Mucosa of descending colon (tissue), 3 donors: ENCODE measurements around the gene PHF23. TPM values are rescaled to one million over a fixed set of nuclear protein-coding genes. Genes with fewer than 3 reads are reported as not detected.

Source experiments
- ATAC-seq: fragments of 200-7000 bp; cut with Tn5 transposase; one replicate; pipeline ENCODE4 v1.9.1; 2020; ENCODE audit warnings: mild to moderate bottlenecking, moderate library complexity
- DNase-seq, 3 donors: peaks; one replicate each; pipeline ENCODE4 v3.0.0-alpha.2; 2020
- H3K36me3 ChIP-seq: fragments of 200-600 bp; one replicate; pipeline ENCODE4 v1.8.0; 2021; ENCODE audit warnings: low read depth, mild to moderate bottlenecking
- H3K4me1 ChIP-seq: fragments of 200-600 bp; one replicate; pipeline ENCODE4 v1.8.0; 2021; ENCODE audit warnings: low read depth, mild to moderate bottlenecking
- H3K4me3 ChIP-seq: fragments of 200-600 bp; one replicate; pipeline ENCODE4 v1.8.0; 2021; ENCODE audit warnings: mild to moderate bottlenecking
- H3K9me3 ChIP-seq: fragments of 200-600 bp; one replicate; pipeline ENCODE4 v1.8.0; 2021; ENCODE audit warnings: mild to moderate bottlenecking
- intact Hi-C, 2 donors: fragments of 100-400 bp; cut with DNase I in 1 of 2; cut with micrococcal nuclease in 1 of 2; formaldehyde crosslinking; loops; one replicate each; pipeline versions ENCODE4 v1.11.0 to v1.11.1; 2022; cut with DNase I, micrococcal nuclease
- total RNA-seq, 3 donors: library from RNA; stranded (reverse); fragmentation: NEBNext Ultra II Directional in 2 of 3; extraction: Animal tissue kit (Norgen Biotek cat#: 25700) in 2 of 3; gene quantifications; one replicate each; pipeline versions ENCODE4 v1.2.1 to v1.2.4, GENCODE V29; 2021 to 2023
- TF ChIP-seq, protein P1 (sequence below): fragments of 200-600 bp; IDR thresholded peaks from one replicate; pipeline ENCODE4 v1.8.0; 2022; ENCODE audit warnings: antibody characterized with exemption, mild to moderate bottlenecking
- donor health status: DM: no; HTN: no; CAD: no; lungs with moderate emphysema.
- donor health status: DM: no; HTN: no; CAD: no.
- donor health status: DM: no; HTN: yes; CAD: no.

The PHF23 gene
- total RNA-seq, 3 donors from 2014 or later: 36.0 to 49.8 (median 36.8) TPM

DNA sequence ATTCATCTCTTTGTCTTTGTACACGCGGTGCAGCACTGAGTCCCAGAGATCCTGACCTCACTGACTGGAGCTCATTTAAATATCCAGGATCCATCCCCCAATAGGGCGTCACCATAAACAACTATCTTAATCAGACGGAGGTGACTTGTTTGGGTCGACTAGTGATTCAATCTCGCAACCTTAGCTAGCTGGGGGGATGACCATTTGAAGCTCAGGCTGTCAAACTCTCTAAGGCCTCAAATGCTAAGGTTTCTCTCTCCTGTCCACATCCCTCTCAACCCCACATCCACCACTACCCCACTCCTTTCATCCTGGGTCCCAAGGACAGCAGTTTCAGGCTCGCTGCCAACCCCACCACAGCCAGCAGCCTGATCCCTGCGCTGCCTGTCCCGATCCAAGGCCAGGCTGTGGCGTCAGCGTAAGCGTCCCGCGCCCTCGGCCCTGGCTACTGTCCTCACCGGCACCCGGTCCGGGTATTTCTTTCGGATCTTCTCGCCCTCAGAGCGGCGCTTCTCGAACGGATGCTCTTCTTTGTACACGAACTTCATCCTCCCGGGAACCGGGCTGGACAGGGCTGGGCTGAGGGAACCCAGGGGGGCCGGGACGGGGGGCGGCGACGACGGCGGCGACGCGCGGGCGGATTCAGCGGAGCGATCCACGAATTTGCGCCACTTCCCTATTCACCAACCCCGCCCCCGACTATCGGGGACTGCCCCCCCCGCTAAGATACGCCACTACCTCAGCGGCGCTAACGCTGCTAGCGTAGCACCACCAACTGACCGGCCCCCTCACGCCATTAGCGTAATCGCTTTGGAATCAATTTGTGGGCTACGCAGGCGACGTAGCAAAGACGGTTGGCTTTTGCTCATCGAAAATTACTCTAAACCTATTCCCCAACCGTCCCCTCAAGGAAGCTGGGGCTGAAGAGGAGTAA, 2.8 kb upstream of the PHF23 start, which contains the start of gene GABARAP:
Gene GABARAP (minus strand): TSS at position 667 of the 934 bp plus-strand sequence. CDS start 119 bp downstream, at position 548.
- intact Hi-C loops: no loop called here
- peaks cover 3% of the 10 kb centered on the region for H3K36me3 ChIP-seq
- ATAC-seq: peak; percentile 74

DNA sequence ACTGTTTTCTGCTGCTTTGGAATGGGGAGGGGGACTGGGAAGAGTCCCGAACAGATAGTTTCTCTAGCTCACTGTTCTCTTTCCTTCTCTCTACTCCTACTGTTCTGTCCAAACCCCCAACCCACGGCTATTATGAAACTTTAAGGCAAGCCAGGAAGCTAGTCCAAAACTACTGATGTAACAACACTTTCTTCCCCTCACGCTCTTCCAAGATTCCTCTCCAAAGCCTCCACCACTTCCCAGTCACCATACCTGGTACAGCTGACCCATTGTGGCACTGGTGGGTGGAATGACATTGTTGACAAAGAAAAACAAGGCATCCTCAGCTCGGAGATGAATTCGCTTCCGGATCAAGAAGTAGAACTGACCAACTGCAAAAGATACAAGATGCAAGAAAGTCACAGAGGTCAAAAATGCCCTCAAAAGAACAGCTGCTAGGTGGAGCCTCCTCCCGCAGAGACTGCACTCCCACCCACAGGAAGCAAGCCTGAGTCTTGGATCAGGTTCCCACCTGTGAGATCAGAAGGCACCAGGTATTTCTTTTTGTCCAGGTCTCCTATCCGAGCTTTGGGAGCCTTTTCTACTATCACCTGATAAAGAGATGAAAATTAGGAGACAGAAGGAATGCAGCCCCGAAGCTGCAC, 2.0 kb upstream of the PHF23 start:
- TF ChIP-seq, protein P1, sequence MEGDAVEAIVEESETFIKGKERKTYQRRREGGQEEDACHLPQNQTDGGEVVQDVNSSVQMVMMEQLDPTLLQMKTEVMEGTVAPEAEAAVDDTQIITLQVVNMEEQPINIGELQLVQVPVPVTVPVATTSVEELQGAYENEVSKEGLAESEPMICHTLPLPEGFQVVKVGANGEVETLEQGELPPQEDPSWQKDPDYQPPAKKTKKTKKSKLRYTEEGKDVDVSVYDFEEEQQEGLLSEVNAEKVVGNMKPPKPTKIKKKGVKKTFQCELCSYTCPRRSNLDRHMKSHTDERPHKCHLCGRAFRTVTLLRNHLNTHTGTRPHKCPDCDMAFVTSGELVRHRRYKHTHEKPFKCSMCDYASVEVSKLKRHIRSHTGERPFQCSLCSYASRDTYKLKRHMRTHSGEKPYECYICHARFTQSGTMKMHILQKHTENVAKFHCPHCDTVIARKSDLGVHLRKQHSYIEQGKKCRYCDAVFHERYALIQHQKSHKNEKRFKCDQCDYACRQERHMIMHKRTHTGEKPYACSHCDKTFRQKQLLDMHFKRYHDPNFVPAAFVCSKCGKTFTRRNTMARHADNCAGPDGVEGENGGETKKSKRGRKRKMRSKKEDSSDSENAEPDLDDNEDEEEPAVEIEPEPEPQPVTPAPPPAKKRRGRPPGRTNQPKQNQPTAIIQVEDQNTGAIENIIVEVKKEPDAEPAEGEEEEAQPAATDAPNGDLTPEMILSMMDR: no peak
- Histone ChIP-seq H3K4me1 (peaks cover 21% of the 10 kb centered on the region), H3K36me3 (peaks cover 3% of the 10 kb centered on the region), H3K4me3 (peak overlapping the region; percentile 70), H3K9me3 (no peaks in the 10 kb centered on the region)
- no peak for DNase-seq
- intact Hi-C loops: no loop called here
- no peak for ATAC-seq

More for the DNA sequence above, 2.8 kb upstream of the PHF23 start, which contains the start of gene GABARAP:
- H3K9me3 ChIP-seq: no peaks in the 10 kb centered on the region
- H3K4me1 ChIP-seq: peaks cover 21% of the 10 kb centered on the region
- TF ChIP-seq, protein P1: no peak
- peak within 1 kb of the TSS; percentile 70 for H3K4me3 ChIP-seq
- peak; percentile 96 to 98 (median 97) for DNase-seq

DNA sequence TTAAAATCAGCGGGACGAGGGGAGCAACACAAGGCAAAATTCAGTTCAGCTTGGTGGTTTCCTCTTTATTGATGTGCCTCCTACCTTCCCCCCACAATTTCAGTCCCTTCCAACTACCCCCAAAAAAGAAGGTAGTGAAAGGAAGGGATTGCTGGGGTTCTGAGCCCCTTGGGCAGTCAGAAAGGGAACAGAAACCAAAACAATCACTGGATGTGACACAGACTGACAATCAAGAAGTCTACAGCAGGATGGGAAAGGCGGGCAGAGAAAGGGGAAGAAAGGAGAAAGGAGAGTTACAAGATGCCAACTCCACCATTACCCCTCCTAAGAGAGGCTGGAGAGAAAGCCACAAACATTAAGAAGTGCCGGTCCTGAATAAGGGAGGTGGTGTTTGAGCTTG, 1.1 kb upstream of the PHF23 start:
- DNase-seq: no peak
- no peak for ATAC-seq
- intact Hi-C loops: no loop called here
- Histone ChIP-seq H3K36me3 (peaks cover 3% of the 10 kb centered on the region), H3K4me1 (peaks cover 26% of the 10 kb centered on the region), H3K9me3 (no peaks in the 10 kb centered on the region), H3K4me3 (no peak overlapping the region)
- TF ChIP-seq, protein P1: no peak

DNA sequence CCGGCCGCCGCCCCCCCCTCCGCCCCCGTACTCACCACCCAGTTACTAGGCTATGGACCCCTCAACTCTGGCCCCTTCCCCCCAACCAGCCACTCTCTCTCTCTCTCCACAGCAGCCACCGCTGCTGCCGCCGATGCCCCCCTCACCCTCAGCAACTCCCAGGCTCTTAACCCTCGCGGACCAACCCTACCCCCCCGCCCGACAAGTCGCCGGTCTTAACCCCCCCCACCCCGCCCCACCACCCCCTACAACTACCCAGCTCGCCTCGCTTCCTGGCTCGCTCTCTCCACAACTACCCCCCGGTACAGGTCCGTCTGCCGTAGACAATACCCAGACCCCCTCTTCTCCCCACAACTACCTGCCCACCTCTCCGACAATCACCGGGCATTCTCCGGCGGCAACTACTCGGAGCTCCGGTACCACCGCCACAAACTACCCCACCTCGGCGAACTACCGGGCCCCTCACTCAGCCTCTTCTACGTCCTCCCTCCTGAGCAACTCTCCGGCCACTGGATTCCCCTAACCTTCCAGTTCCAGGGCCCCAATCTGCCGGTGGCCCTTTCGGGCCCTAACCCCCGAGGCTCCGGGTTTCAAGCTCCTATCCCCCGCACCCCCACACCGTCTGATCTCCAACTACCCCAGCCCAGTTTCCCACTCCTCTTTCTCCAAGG, 702 bp downstream of the PHF23 start:
- Histone ChIP-seq H3K4me1 (peaks cover 35% of the 10 kb centered on the region), H3K36me3 (peaks cover 3% of the 10 kb centered on the region), H3K4me3 (peak overlapping the region; percentile 91), H3K9me3 (no peaks in the 10 kb centered on the region)
- no peak for ATAC-seq
- DNase-seq: peak in 2 of 3 donors; percentile 66 to 73
- intact Hi-C loops: no loop called here
- TF ChIP-seq, protein P1: no peak

DNA sequence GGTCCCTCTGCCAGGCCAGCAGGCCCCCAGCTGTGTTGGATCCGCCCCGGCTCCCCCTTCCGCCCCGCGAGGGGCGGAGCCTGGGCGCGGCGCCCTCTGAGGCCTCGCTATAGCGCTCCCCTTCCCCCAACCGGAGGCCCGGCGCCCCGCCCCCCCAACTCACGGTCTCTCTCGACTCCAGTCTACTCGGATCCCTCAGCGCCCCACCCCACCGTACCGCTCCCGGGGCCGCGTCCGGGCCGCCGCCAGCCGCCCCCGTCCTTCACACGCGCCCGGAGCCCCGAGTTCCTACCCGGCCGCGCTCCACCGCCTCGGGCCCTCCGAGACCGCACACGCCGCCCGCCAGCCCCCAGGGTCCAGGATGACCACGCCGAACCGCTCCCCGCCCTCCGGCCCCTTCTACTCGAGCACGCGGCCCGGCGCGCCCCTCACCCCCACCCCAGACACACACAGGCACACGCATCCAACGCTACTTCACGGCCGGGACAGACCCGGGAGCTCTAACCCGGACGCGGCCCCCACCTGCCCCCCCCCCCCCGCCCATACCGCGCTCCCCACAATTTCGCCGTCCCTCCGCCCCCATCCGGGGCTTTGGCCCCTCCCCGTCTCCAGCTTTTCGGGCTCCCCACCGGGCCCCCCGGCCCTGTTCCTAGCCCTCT, 1.4 kb downstream of the PHF23 start:
- ATAC-seq (peak; percentile 31), DNase-seq (peak; percentile 92 to 95 (median 92))
- intact Hi-C loops: no loop called here
- Histone ChIP-seq H3K4me3 (peak overlapping the region; percentile 91), H3K36me3 (peaks cover 3% of the 10 kb centered on the region), H3K9me3 (no peaks in the 10 kb centered on the region), H3K4me1 (peaks cover 39% of the 10 kb centered on the region)
- TF ChIP-seq, protein P1: no peak
